HG03342 (cell line): Measurements from ENCODE around the gene C11orf97.
"Not testable (repeated sequence)": the region's sequence is repeated elsewhere in the genome, so short reads cannot be mapped to it uniquely, and the experiment has no call there.

Experiments
- ATAC-seq: cut with Tn5 transposase; IDR thresholded peaks from one replicate; pipeline ENCODE4 v1.9.1; 2021; ENCODE audit warnings: mild to moderate bottlenecking, moderate library complexity; ENCODE audit not compliant: unreplicated experiment

Gene C11orf97

DNA sequence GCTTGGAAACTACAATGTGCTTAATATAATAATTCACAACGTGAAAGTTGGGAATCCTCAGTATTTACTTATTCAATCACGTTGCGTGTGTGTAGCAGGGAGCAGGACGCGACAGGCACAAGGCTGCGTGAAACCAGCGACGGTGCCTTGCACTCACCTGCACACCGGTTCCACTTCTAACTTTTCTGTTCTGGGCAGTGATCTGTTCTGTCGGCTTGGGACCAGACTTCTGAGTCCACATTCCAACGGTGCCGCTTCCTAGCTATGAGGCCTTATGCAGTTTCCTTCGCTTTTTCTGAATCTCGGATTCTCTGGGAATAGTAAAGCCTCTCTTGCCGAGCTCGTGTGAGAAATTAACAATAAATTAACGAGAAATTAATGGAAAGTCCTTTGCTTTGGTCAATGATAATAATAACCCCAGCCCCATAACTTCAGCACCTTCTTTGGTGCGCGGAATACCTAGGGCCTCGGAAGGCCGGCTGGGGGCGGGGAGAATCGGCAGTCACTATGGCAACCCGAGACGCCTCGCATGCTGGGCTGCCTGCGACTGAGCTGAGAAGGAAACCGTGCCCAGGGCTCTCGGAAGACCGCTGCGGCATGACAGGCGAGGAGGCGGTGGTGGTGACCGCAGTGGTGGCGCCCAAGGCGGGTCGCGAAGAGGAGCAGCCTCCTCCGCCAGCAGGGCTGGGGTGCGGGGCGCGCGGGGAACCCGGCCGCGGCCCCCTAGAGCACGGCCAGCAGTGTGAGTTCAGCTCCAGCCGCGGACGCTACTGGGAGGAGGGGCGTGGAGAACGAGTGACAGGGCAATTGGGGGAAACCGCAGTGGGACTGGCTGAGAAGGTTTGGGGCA lies at the start of gene C11orf97:
Gene C11orf97, plus strand, starts transcription at position 530 of the 850 bp plus-strand sequence. Its CDS starts 68 bp downstream, at position 598.
- peak; percentile 73 for ATAC-seq

- peak; percentile 89 for ATAC-seq
These were observed 42.8 kb upstream of the C11orf97 start for GRCh38 chr11:94469416-94469815.

GRCh38 chr11:94472916-94473799 lies 39.1 kb upstream of the C11orf97 start:
- peak; percentile 76 for ATAC-seq

DNA sequence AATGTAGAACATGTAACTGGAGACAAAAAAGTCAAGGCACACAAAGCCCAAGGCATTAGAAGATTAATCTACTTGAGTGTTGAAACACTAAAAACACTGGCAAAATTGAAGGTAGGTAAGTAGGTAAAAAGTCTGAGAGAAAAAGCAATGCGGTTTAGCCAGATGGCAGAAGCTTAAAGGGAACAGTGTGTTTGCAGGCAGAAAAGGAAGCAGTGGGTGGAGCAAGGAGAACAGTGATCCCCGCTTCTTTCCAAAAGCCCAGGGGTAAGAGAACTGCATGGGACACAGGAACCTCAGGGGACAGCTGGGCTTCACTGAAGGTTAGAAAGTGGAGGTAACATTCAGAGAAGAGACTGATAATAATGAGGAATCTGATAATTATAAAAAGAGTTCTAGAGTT lies 34.6 kb upstream of the C11orf97 start:
- ATAC-seq, result no peak

GRCh38 chr11:94481342-94481741 lies 30.9 kb upstream of the C11orf97 start:
- ATAC-seq, result no peak

DNA sequence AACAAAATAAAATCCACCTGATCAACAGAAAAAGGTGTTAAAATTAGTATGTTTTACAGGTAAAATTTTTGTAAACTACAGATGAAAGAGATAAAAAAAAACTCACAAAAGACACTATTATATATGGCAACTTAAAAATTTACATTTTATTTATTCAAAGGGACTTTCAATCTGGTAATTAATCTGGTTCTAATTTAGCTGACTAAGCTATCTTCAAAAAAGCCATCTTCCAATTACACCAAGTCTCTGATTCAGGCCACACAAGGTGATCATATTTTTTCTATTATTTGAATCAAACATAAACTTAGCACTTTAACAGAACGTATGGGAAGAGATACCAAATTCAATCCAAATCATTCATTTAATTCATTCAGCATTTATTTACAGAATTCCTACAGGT lies 26.2 kb upstream of the C11orf97 start:
- ATAC-seq, result no peak

DNA sequence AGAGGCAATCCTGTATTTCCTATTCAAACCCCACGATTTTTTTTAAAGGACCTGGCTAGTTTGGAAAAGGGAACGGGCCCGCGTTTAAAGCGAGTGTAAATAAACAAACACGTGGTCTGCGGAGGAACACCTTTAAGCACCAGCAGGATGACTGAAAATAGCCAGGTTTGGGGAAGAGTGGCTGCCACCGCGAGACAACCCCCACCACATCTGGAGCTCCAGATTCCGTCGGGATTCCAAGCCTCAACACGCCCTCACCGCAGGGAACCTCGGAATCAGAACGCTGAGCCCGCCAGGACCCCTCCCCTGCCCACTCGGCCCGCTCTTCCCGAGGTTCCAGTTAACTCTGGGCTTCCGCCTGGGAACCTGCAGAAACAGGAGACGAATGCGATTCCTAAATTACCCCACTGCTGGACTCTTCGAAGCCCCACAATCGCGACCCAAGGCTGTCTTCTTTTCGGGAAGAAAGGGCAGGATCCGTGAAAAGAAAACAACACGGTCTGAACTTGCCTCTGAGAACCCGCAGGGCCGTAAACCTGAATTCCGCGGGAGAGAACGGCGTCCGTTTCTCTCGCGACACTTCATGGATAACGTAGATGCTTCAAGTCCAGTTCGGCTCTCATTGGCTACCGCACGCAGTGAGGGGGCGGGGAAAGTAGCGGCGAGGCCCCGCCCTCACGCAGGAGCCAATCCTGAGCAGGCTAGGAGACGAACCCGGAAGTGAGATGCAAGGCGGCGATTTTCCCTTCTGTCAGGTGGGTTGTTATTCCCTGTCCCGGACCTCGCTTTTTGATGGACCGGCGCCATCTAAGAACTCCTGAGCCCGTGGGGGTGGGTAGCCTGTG lies 18.8 kb upstream of the C11orf97 start, which contains the start of the genes ANKRD49 and MRE11:
Gene ANKRD49, plus strand, starts transcription at position 704 of the 845 bp plus-strand sequence. CDS start 2,710 bp downstream, outside the sequence.
Gene MRE11, minus strand, starts transcription at position 564 of the 845 bp plus-strand sequence. CDS start 1,043 bp downstream, outside the sequence.
- ATAC-seq, result peak; percentile 100

DNA sequence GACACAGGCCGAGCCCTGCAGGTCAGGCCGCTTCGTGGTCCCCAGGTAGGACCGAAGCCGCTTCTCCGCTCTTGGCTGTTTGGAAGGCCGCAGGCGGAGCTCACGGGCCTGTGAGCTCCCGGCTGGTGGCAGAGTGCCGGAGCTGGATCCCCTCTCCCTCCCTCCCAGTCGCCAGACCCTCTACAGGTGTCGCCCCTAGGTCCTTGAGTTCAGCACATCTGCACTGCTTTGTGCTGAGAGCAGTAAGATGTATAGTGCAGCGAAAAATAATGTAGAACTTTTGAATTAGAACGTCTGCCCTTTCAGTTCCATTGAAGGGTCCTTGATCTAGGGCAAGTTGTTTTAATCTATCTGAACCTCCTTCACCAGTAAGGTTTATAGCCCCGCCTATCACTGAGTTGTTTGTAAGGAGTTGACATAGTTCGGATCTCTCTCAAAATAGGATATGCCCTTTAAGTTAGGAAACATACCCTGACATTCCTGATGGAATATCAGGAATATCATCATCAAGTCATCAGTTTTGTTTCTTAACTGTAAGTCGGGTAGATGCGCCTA lies 18.1 kb upstream of the C11orf97 start:
- ATAC-seq, result peak; percentile 63

DNA sequence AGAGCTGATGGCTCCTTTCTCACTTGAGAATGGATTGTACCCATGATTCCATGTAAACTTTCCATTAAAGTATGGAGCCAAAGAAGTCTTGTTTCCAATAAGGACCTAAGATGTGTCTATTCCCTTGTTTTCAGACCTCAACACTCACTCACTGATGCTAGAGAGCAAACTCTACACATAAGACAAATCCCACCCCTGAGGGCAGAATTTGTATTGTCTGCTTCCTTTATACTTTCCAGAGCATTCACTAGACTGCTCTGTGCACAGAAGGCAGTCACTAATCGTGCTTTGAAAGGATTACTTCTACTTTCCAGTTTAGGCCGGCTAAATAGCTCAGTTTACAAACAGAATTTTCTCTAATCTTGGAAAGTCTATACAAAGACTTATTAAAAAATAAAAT lies 12.1 kb upstream of the C11orf97 start:
- no peak for ATAC-seq

- no peak for ATAC-seq
These were observed 10.7 kb upstream of the C11orf97 start for GRCh38 chr11:94501522-94501921.

DNA sequence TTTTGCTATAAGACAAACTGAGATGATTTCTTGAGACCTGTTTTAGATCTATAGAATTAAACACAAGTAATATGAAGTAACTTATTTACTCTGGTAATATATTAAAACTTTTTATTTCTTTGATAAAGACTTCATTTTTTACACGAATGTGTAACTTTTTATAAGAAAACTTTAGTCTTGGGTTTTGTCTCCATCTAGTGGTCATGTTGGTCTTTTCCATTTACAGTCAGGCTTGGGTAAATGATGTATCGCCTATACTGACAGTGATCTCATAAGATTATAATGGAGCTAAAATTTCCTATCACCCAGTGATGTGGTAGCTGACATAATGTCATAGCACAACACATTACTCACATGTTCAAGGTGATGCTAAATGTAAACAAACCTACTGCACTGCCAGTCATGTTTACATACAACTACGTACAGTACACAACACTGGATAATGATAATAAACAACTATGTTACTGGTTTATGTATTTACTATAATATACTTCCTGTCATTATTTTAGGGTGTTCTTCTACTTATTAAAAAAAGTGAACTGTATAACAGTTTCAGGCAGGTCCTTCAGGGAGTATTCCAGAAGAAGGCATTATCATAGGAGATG lies 7.5 kb upstream of the C11orf97 start:
- peak; percentile 55 for ATAC-seq

DNA sequence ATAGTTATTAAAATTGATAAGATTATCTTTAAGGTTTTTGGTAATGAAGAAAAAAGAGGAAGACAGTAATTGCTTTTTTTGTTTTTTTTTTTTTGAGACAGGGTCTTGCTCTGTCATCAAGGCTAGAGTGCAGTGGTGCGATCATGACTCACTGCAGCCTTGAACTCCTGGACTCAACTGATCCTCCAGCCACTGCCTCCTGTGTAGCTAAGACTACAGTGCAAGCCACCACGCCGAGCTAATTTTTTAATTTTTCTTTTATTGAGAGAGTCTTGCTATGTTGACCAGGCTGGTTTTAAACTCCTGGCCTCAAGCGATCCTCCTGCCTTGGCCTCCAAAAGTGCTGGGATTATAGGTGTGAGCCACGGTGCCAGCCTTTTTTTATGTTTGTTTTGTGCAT lies 5.7 kb upstream of the C11orf97 start:
- ATAC-seq, result not testable (repeated sequence)

DNA sequence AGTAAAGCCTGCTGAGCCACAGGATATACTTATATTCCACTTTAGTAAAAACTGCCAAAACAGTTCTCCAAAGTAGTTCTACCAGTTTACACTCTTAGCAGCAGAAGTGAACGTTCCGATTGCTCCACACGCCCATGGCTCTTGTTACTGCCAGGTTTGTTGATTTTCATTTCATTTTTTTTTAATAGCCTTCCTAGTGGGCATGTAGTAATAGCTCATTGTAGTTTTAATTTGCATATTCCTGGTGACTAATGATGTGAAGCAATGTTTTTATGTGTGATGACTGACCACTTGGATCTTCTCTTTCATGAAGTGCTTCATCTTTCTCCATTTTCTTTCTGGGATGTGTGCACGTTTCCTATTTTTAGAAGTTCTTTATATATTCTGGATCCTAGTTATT lies 4.8 kb upstream of the C11orf97 start:
- no peak for ATAC-seq

GRCh38 chr11:94513091-94513490 lies 830 bp downstream of the C11orf97 start:
- peak; percentile 53 for ATAC-seq

DNA sequence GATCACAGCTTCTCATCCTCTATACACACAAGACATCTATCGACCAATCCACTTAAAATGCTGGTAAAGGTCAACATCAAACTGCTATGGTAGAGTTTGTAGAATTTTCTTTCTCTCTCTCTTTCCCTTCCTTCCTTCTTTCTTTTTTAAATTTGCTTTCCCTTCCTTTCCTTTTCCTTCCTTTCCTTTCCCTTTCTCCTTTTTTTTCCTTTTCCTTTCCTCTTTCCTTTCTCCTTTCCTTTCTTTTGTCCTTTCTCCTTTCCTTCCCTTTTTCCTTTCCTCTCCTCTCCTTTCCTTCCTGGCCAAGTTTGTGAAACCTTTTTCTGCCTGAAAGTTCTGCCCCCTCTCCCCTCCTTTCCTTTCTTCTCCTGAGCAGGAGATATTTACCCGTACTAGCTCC lies 3.1 kb downstream of the C11orf97 start:
- no peak for ATAC-seq

- no peak for ATAC-seq
These were observed 4.5 kb downstream of the C11orf97 start for GRCh38 chr11:94516725-94517124.

DNA sequence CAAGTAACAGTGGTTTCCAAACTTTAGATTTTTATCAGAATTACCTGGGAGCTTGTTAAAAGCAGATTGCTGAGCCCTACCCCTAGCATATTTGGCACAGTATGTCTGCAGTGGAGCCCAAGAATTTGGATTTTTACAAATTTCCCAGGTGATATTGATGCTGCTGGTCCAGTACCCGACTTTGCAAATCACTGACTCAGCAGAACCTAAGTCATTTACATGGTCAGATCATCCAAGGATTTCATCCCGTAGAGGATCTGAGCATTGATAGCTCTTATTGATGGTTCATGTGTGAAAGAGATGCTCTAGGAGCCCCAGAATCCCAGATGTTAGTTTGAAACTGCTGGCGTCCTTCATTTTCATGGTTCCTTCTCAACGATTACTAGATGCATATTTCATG lies 6.0 kb downstream of the C11orf97 start:
- no peak for ATAC-seq

GRCh38 chr11:94519478-94520084 lies 7.3 kb downstream of the C11orf97 start:
- no peak for ATAC-seq

DNA sequence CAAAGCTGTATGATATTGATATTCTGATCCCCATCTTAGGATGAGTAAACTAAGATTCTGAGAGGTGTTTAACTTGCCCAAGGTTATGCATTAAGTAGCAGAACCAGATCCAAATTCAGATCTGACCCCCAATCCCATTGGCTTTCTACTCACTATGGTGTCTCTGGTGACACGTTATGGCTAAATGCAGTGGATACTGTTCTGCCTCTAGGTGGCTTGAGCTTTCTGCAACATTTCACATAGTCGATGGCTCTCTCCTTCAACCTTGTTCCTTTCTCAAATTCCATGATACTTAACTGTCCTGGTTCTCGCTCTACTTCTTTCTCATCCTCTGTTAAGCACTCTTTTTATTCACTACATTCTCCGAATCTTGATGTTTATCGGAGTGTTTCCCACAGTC lies 9.4 kb downstream of the C11orf97 start:
- peak; percentile 61 for ATAC-seq
